Measurements from ENCODE around the gene MUC4.

- TF ChIP-seq, protein P1, sequence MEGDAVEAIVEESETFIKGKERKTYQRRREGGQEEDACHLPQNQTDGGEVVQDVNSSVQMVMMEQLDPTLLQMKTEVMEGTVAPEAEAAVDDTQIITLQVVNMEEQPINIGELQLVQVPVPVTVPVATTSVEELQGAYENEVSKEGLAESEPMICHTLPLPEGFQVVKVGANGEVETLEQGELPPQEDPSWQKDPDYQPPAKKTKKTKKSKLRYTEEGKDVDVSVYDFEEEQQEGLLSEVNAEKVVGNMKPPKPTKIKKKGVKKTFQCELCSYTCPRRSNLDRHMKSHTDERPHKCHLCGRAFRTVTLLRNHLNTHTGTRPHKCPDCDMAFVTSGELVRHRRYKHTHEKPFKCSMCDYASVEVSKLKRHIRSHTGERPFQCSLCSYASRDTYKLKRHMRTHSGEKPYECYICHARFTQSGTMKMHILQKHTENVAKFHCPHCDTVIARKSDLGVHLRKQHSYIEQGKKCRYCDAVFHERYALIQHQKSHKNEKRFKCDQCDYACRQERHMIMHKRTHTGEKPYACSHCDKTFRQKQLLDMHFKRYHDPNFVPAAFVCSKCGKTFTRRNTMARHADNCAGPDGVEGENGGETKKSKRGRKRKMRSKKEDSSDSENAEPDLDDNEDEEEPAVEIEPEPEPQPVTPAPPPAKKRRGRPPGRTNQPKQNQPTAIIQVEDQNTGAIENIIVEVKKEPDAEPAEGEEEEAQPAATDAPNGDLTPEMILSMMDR (conservative IDR thresholded peaks at IDR 0.05; ENCODE audit: low read depth, low read length): no peak
- TF ChIP-seq EZH2 (IDR thresholded peaks at IDR 0.05; ENCODE audit: borderline replicate concordance, low read depth, low read length, poor library complexity, severe bottlenecking): no peak
Measured at GRCh38 chr3:195766671-195767070, 45.1 kb downstream of the MUC4 start.

Measured in A673 (cell line).